ENCODE data around the gene SDC1.
"Not testable (repeated sequence)": the region's sequence is repeated elsewhere in the genome, so short reads cannot be mapped to it uniquely, and the experiment has no call there.

Gene SDC1

GRCh38 chr2:20224716-20225293, at the start of gene SDC1:
Gene SDC1 (minus strand): TSS chr2:20225130. CDS start chr2:20224867, 263 bp downstream.
- peak; percentile 12 for DNase-seq

DNA sequence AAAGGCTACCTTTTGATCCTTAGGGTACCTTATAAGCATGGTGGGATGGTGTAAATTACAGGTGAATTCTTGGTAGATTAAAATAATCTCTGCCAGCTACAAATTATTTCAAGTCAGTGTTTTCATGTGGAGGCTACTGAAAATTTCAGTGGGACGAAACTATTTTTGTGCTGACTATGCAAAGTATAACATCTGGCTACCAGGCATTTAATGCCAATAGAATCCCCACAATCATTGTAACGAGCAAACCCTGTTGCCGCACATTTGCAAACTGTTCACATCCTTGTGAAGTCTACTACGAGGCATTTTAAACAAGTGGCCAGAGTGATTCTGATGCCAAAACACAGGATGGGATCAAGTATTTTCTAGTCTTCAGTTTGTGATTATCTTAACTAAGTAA, 48.1 kb upstream of the SDC1 start:
- no peak for DNase-seq

- not testable (repeated sequence) for DNase-seq
Measured at GRCh38 chr2:20268317-20268716, 43.4 kb upstream of the SDC1 start.

- DNase-seq = no peak
Measured at GRCh38 chr2:20267529-20267928, 42.6 kb upstream of the SDC1 start.

GRCh38 chr2:20264629-20265028, 39.7 kb upstream of the SDC1 start:
- no peak for DNase-seq

GRCh38 chr2:20257411-20257810, 32.5 kb upstream of the SDC1 start:
- no peak for DNase-seq

DNA sequence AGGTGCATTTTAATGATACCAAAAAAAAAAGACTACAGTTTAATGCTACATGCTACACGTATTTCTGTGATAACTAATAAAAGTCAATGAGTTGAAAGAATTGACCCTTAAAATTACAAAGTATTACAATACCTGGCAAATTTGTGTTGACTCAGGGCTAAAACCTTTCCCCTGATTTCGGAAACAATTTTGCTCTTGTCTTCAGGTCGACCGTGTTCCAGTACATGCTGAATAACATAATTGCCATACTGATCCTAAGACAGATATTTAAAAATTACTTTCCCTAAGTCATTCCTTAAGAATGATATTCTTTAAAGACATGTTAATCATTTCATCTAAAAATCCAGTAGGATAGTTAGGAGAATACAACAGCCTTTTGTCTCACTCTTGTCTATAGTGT, 29.8 kb upstream of the SDC1 start:
- no peak for DNase-seq

DNA sequence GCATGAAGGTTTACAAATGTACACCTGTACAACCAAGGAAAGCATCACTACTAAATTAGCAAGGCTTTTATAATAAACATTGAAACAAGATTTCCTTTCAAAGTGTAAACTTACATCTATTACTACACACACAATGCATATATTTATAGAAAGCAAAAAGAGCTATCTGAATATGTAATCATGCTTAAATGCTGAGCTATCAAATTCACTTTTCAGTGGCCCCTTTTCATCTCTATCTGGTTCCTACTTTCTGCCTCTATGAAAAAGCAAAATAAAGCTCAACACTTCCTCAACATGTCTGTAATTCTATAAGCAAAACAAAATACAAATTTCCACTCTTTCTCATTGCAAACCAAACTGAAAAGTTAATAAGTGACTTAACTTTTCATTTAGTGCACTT, 25.5 kb upstream of the SDC1 start:
- DNase-seq = no peak

DNA sequence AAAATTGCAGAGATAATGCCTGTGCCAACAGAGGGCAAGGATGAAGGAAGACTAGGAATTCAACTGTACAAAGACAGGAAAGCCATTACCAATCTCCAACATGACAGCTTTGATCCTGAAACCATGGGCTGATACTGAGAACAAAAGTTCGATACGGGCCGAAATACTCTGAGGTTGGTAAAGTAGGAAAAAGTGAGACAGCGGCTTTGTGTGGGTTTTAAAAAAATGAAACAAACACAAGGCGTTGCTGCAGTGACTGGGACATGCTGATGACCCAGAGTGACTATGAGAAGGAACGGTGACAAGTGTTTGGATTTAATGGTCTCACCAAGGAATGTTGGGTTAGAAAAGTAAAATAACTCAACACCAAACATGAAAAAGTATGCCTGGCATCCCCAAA, 24.2 kb upstream of the SDC1 start:
- no peak for DNase-seq

- DNase-seq = no peak
Measured at GRCh38 chr2:20247084-20247483, 22.2 kb upstream of the SDC1 start.

GRCh38 chr2:20243637-20244036, 18.7 kb upstream of the SDC1 start:
- not testable (repeated sequence) for DNase-seq

DNA sequence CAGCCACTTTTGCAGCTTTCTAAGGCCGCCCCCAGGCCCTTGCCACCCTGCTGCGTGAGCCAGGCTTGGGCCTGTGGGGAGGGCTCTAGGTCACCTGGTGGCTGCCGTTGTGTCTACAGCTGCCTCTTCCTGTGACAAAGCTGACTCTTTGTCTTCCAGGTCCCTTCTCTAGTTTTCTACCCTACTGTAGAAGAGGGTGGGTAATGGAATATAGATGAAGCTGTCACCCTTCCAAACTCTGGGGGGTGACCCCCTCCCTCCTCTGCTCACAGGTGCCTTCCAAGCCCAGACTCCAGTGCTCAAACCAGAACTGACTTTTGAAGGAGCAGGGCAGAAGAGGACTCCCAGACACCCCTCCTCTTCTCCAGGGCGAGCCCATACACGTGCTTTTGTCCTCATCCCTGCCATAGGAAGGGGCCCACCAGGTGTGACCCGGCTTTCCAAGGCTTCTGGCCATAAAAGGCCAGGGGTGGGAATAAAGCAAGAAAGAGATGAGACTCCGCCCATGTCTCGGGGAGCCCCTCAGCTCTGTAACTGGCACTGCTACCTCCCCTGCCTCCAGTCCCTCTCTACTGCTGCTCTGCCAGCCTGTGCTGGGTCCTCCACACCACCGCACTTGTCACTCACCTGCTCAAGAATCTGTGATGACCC, 17.9 kb upstream of the SDC1 start:
- DNase-seq = no peak

DNA sequence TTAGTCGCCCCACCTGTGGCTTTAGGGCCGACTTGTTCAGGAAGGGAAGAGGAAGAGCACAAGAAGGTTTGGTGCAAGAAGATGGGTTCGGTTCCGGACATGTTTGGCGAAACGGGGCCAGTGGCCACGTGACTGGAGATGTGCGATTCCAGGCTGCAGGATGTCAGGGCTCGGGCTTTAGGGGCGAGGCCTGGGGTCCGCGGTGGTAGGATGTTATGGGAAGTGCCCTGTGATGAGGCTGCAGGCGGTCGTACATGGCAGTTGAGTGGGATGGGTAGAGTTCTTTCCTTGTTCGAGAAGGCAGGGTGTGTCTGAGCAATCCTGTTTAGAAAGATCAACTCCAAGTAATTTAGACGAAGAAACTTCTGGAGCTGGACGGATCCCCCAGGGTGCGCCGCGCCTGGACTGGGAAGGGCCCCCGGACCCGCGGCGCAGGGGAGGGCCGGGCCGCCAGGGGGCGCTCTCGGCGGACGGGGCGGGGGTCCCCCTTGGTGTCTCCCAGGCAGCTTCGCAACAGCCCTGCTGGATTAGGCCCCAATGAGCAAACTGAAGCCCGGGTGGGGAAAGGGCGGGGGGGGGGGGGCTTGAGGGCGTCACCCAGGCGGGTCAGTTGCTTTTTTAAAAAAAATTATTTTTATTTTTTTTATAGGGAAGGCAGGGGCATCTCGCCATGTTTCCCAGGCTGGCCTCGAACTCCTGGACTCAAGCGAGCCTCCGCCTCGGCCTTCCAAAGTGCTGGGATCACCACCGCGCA, 17.2 kb upstream of the SDC1 start:
- DNase-seq = no peak

GRCh38 chr2:20240291-20240690, 15.4 kb upstream of the SDC1 start:
- DNase-seq = not testable (repeated sequence)

DNA sequence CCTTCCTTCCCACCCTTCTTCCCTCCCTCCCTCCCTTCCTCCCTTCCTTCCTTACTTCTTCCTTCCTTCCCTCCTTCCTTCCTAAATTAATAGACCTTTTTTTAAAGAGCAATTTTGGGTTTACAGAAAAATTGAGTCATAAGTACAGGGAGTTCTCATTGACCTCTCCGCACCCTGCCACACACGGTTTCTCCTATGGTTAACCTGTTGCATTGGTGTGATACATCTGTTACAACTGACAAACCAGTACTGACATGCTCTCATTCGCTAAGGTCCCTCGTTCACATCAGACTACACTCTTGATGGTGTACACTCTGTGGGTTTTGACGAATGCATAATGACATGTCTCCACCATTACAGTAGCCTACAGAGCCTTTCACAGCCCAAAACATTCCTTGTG, 11.6 kb upstream of the SDC1 start:
- DNase-seq = no peak

GRCh38 chr2:20235655-20236305, 10.8 kb upstream of the SDC1 start:
- DNase-seq = no peak

GRCh38 chr2:20234597-20234996, 9.7 kb upstream of the SDC1 start:
- not testable (repeated sequence) for DNase-seq

DNA sequence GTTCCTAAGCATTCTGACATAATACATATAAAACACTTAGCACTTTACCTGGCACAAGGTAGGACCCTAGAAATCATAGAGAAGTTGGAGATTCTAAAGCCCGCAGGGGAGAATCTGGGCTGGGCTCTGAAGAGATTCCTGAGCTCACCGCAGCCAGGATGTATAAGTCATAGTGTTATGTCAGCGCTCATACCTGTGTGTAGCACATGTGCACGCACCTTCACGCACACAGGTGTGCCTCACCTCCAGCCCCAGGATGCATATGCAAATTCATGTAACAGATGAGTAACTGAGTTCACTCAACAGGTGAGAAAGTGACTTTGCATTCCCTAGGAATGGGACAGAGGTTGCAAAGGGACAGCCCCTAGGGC, 7.9 kb upstream of the SDC1 start:
- no peak for DNase-seq

DNA sequence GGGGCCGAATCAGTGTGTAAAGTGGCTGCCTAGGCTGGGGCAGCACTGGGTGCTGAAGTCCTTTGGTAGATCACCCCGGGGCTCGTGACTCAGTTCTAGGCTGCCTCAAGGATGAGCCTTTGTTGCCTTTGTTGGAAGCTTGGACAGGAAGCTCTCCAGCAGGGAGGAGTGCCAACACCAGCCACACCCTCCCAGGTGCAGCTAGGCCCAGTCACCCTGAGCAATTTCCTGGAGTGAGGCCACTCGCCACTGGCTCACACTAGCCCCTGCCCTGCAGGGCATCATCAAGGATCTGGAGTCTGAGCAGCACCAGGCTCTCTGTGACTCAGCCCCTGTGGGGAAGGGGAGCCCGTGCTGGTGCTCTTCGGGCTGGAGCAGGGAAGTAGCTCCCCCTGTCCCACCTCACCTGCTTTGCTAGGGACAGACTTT, 6.7 kb upstream of the SDC1 start:
- no peak for DNase-seq

DNA sequence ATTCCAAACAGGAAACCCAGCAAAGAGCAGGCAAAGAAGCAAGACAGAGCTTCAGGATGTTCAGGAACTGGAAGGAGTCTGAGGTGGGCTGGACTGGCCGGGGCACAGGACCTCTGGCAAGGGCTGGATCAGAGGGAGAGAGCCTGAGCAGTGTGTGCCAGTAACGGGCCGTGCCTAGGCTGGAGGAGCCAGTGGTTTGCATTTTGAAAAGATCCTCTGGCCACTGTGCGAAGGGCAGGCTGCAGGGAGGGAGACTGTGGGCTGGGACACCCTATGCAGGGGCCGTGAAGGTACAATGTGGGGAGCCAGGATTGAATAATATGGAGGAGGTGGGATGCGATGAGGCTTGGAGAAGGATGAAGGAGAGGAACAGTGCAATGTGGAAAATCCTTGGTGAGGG, 6.2 kb upstream of the SDC1 start:
- DNase-seq = no peak

- no peak for DNase-seq
Measured at GRCh38 chr2:20230114-20230425, 5.1 kb upstream of the SDC1 start.

GRCh38 chr2:20229322-20230113, 4.6 kb upstream of the SDC1 start:
- DNase-seq = no peak

DNA sequence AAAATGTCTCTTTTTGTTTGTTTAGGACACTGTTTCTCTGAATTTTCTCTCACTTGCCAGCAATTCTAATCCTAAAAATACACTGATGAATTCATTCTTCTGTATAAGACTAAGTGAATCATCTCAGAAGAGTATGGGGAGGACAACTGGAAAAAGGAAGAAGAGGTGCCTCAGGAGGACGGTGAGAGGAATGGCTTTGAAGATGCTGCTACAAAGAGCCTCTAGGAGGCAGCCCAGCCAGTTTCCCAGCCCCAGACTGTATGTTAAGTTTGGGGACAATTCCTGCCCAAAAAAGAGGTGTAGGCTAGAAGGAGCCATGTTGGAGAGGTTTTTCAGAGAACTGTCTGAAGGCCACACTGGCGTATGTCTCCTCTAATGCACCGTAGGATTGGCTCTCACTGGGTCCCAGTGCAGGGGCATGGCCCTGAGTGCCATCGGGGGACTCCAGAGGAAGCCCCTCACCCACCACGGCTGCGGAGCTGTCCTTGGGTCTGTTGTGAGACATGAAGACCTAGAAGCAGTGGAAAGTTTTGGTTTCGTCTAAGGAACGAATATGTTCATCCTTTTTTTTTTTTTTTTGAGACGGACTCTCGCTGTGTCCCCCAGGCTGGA, 3.1 kb upstream of the SDC1 start:
- DNase-seq = no peak

Measured in inflammatory macrophage treated with lipopolysaccharide for 4 hours (primary cell).